HG03103 (cell line): ENCODE data around the gene BAIAP3.

Experiments used
- ATAC-seq: cut with Tn5 transposase; IDR thresholded peaks from one replicate; pipeline ENCODE4 v1.9.1; 2021; ENCODE audit warnings: low read depth; ENCODE audit not compliant: unreplicated experiment

Gene BAIAP3

GRCh38 chr16:1344499-1344898, 11.1 kb downstream of the BAIAP3 start:
- ATAC-seq: no peak

DNA sequence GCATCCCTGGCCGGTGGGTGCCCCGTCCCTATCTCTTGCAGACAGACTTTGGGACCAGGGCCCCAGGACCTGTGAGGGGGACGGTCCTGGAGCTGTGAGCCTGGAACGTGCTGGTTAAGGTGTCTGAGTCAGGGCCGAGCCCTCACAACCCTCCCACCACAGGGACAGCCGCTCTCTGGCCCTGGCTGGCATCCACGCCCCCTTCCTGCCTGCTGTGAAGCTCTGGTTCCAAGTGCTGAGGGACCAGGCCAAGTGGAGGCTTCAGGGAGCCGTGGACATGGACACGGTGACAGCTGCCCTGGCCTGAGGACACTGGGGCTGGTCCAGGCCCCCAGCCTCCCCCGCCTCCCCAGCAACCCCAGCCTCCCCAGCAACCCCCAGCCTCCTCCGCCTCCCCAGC, 11.6 kb downstream of the BAIAP3 start:
- ATAC-seq: no peak

DNA sequence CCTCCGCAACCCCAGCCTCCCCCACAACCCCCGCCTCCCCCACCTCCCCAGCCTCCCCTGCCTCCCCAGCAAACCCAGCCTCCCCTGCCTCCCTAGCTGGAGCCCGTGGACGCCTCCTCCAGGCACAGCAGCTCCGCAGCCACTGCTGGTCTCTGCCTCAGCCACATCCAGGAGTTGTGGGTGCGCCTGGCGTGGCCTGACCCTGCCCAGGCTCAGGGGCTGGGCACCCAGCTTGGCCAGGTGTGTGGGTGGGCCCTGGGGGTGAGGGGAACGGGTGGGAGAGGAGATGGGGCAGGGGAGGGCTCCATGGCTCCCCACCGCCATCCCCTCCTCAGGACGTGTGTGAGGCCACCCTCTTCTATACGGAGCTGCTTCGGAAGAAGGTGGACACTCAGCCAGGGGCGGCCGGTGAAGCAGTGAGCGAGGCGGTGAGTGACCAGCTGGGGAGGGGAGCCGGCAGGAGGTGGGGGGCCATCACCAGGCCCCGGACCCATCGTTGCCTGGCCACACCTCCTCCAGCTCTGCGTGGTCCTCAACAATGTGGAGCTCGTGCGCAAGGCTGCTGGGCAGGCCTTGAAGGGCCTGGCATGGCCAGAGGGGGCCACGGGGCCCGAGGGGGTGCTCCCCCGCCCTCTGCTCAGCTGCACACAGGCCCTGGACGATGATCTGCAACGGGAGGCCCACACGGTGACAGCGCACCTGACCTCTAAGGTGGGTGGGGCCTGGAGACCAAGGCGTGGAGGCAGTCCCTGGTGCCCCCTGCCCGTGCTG, 12.4 kb downstream of the BAIAP3 start:
- ATAC-seq: no peak

DNA sequence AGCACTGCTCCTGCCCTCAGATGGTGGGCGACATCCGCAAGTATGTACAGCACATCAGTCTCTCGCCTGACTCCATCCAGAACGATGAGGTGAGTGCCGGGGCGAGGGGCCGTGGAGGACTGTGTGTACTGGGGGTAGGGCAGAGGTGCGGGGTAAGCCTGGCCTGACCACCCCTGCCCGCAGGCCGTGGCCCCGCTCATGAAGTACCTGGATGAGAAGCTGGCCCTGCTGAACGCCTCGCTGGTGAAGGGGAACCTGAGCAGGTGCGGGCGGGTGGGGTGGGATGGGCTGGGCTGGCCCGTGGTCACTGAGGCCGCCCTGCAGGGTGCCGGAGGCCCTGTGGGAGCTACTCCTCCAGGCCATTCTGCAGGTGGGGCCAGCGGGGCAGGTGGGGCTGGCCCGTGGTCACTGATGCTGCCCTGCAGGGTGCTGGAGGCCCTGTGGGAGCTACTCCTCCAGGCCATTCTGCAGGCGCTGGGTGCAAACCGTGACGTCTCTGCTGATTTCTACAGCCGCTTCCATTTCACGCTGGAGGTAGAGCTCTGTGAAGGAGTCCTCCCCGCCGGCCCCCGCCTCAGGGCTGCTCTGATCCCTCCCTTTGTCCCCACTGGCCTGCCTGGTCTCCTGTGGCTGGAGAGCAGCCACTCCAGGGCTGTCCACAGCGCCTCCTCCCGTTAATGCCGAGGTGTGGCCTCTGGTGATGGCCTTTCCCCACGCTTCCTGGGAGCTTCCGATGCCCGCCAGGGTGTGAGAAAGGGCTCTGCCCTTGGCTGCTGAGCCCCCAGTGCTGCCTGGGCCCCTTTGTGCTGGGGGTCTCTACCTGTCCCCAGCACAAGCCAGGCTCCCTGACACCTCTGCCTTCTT, 13.2 kb downstream of the BAIAP3 start:
- no peak for ATAC-seq

GRCh38 chr16:1347286-1347855, 13.9 kb downstream of the BAIAP3 start:
- no peak for ATAC-seq

- ATAC-seq: no peak
Observed at GRCh38 chr16:1347962-1348361, 14.5 kb downstream of the BAIAP3 start.

GRCh38 chr16:1348441-1348840, 15.0 kb downstream of the BAIAP3 start:
- no peak for ATAC-seq

GRCh38 chr16:1348926-1349325, 15.5 kb downstream of the BAIAP3 start:
- ATAC-seq: no peak

GRCh38 chr16:1349351-1349750, 15.9 kb downstream of the BAIAP3 start:
- ATAC-seq: no peak

- ATAC-seq: no peak
Observed at GRCh38 chr16:1349951-1350350, 16.5 kb downstream of the BAIAP3 start.

DNA sequence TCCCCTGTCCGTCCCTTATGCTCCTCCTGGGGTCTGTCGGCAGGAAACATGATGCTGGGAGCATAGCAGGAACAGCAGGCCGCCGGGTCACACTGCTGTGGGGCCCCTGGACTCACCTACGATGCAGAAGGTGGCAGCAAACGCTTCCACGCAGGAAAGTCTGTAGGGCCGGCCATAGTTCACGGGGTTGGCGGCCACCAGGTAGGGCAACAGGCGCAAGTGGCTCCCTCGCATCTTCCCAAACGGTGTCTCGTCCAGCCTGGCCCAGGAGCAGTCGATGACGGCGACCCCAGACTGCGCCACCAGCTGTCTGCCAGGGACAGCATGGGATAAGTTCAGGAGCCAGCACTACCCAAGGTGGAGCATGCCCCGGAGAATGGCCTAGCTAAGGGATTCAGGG, 17.2 kb downstream of the BAIAP3 start:
- ATAC-seq: no peak

DNA sequence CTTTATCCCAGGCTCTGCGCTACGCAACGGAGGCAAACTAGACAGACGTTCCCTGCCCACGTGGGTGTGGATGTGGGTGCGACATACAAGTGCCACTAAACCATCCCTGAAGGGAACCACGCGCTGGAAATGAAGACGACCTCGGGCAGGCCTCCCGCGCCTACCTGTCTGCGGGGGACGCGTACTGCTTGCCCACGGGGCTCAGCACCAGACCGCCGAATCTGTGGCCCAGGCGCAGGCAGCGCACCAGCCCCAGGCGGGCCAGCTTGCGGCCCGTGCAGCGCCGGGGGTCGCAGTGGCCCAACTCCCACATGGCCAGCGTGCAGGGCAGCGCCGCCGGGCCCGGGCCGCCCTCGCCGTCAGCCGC, 17.8 kb downstream of the BAIAP3 start:
- ATAC-seq: no peak

- peak; percentile 58 for ATAC-seq
Observed at GRCh38 chr16:1351582-1352362, 18.3 kb downstream of the BAIAP3 start, which contains the start of the genes GNPTG and TSR3. GNPTG (plus strand) TSS chr16:1351931; CDS start chr16:1351966, 35 bp downstream. TSR3 (minus strand) TSS chr16:1351878; CDS start chr16:1351804, 74 bp downstream.

DNA sequence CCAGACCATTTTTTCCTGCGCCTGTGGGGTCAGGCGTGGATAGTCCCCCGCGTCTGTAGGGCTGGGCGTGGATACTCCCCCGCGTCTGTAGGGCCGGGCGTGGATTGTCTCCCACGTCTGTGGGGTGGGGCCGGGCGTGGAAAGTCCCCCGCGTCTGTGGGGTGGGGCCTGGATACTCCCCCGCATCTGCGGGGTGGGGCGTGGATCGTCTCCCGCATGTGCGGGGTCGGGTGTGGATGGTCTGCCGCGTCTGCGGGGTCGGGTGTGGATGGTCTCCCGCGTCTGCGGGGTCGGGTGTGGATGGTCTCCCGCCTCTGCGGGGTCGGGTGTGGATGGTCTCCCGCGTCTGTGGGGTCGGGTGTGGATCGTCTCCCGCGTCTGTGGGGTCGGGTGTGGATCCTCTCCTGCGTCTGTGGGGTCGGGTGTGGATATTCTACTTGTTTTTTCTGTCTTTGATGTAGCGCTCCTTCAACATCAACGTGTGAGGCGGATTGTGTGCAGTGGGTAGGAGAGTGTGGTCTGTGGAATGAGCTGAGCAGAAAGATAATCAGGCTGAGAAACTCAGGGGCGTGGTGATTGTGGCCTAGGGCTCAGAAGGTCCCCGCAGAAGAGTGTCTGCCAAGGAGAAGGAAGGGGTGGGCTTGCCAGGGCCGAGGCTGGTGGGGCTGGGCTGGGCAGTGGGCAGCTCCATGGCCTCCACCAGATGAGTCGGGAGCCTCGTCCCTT, 21.5 kb downstream of the BAIAP3 start:
- ATAC-seq: no peak

DNA sequence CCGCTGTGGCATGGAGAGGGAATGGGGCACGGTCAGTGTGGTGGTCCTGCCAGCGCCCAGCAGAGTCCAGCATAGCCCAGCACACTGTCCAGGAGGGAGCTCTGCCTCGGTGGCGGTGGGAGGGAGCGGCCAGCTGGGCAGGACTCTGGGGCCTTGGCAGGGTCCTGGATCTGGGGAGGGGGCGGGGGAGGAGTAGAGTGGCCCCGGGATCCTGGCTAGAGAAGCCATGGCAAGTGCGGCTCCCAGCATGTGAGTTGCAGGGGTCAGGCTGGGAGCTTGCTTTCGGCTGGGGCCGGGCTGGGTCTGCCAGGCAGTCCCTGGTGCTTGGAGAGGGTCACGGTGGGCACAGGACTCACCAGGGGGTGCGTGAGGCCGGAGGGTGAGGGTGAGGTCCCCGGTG, 22.1 kb downstream of the BAIAP3 start:
- ATAC-seq: no peak

DNA sequence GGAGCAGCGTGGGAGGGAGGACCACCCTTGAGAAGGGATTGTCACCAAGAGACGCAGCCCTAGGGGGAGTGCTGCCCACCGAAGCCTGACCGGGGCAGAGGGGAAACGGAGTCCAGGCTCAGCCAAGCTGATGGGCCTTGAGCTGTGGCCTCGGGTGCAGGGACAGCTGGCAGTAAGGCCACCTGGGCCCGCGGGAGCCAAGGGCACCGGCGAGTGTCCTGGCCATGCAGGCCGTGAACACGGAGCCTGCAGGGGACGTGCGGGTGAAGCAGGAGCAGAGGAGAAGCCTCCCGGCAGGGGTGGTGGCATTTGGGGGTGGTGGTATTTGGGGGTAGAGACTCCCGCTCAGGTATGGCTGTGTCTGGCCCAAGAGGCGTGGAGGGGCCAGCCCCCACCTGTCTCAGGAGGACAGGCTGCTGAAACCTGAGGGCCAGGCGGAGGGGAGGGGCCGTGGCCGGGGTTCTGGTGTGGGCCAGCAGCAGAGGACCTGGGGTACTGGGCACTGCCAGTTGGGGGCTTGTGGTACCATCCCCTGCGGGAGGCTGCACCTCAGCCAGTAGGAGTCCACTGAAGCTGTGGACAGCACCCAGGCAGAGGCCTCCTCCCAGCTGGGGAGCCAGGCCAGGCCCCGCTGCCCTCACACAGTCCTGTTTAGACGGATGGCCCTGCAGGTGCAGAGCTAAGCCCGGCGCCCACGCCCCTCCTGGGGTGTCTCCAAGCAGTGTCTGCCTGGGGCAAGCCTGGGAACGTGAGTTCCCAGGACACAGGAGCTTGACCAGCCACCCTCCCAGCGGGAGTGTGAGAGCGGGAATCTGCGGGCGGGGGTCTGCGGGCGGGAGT, 22.8 kb downstream of the BAIAP3 start:
- no peak for ATAC-seq

- ATAC-seq: no peak
Observed at GRCh38 chr16:1357906-1358566, 24.6 kb downstream of the BAIAP3 start.

DNA sequence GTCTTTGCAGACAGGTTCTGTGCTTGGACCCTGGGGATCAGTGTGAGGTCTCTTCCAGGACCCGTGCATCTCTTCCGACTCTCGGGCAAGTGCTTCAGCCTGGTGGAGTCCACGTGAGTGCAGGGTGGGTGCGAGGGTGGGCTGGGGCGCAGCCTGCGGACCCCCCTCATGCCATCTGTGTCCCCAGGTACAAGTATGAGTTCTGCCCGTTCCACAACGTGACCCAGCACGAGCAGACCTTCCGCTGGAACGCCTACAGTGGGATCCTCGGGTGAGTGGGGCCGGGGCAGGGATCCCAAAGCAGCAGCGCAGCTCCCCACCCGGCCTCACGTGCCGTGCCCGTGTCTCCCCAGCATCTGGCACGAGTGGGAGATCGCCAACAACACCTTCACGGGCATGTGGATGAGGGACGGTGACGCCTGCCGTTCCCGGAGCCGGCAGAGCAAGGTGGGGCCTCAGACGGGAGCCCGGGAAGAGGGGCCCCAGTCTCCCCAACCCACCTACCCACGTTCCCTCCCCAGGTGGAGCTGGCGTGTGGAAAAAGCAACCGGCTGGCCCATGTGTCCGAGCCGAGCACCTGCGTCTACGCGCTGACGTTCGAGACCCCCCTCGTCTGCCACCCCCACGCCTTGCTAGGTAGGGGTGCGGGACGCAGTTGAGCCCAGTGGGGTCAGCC, 28.4 kb downstream of the BAIAP3 start:
- ATAC-seq: no peak
